KMS-11 (cell line): ENCODE data around the gene CD81.

Experiments used
- H2AFZ ChIP-seq: fragments of 200-600 bp; sonication (generic); 2 replicates; pipeline ENCODE4 v1.6.1; 2016; ENCODE audit warnings: antibody characterized with exemption, mixed run types, low read depth
- H3K27ac ChIP-seq: fragments of 200-600 bp; sonication (generic); 2 replicates; pipeline ENCODE4 v1.6.1; 2016; ENCODE audit warnings: mild to moderate bottlenecking, mixed run types
- H3K27me3 ChIP-seq: fragments of 200-600 bp; sonication (generic); 2 replicates; pipeline ENCODE4 v1.6.1; 2017; ENCODE audit warnings: mild to moderate bottlenecking, low read depth, mixed run types, moderate library complexity; ENCODE audit not compliant: insufficient read depth
- H3K36me3 ChIP-seq: fragments of 200-600 bp; sonication (generic); 2 replicates; pipeline ENCODE4 v1.6.1; 2017; ENCODE audit warnings: mild to moderate bottlenecking, mixed run types; ENCODE audit not compliant: insufficient read depth
- H3K4me1 ChIP-seq: fragments of 200-600 bp; sonication (generic); 2 replicates; pipeline ENCODE4 v1.6.1; 2016; ENCODE audit warnings: mild to moderate bottlenecking, low read depth, mixed run types; ENCODE audit not compliant: poor library complexity, severe bottlenecking
- H3K4me2 ChIP-seq: fragments of 200-600 bp; sonication (generic); 2 replicates; pipeline ENCODE4 v1.7.0; 2016; ENCODE audit warnings: mild to moderate bottlenecking, mixed run types
- H3K4me3 ChIP-seq: fragments of 200-600 bp; sonication (generic); IDR thresholded peaks from 2 replicates; pipeline ENCODE4 v1.6.1; 2017; ENCODE audit warnings: low read depth, low read length, mixed read lengths; ENCODE audit not compliant: insufficient read depth
- H3K79me2 ChIP-seq: fragments of 200-600 bp; sonication (generic); 2 replicates; pipeline ENCODE4 v1.6.1; 2016; ENCODE audit warnings: low read depth, mixed run types; ENCODE audit not compliant: insufficient read depth
- H3K9ac ChIP-seq: fragments of 200-600 bp; sonication (generic); 2 replicates; pipeline ENCODE4 v1.6.1; 2016; ENCODE audit warnings: mild to moderate bottlenecking, mixed run types
- H4K20me1 ChIP-seq: fragments of 200-600 bp; sonication (generic); 2 replicates; pipeline ENCODE4 v1.6.1; 2016; ENCODE audit warnings: mild to moderate bottlenecking, mixed run types; ENCODE audit not compliant: insufficient read depth
- CTCF ChIP-seq: fragments of 200-600 bp; sonication (generic); conservative IDR thresholded peaks from 2 replicates; pipeline ENCODE4 v1.6.1; 2017; ENCODE audit warnings: low read depth, mild to moderate bottlenecking, antibody characterized with exemption, low read length, moderate library complexity, mixed read lengths

The CD81 gene

GRCh38 chr11:2385156-2386151, 8.3 kb downstream of the CD81 start:
- Histone ChIP-seq H3K9ac (peak overlapping the region; percentile 71; the same call in 1 of the 2 replicates), H3K27ac (peak overlapping the region; percentile 94), H3K4me2 (peak overlapping the region; percentile 53), H2AFZ (peak overlapping the region; percentile 62), H3K36me3 (no peaks in the 10 kb centered on the region), H3K79me2 (no peaks in the 10 kb centered on the region), H3K4me3 (no peak overlapping the region), H3K4me1 (peaks cover 53% of the 10 kb centered on the region), H3K27me3 (peaks cover 8% of the 10 kb centered on the region), H4K20me1 (no peaks in the 10 kb centered on the region)
- no peak for TF ChIP-seq CTCF

GRCh38 chr11:2386591-2386990, 9.5 kb downstream of the CD81 start:
- no peak overlapping the region for H3K4me3 ChIP-seq
- H3K79me2 ChIP-seq = no peaks in the 10 kb centered on the region
- peaks cover 53% of the 10 kb centered on the region for H3K4me1 ChIP-seq
- peak overlapping the region; percentile 94 for H3K27ac ChIP-seq
- peak overlapping the region; percentile 71; the same call in 1 of the 2 replicates for H3K9ac ChIP-seq
- TF ChIP-seq CTCF = no peak
- no peaks in the 10 kb centered on the region for H3K27me3 ChIP-seq
- no peaks in the 10 kb centered on the region for H3K36me3 ChIP-seq
- peak overlapping the region; percentile 53 for H3K4me2 ChIP-seq
- peak overlapping the region; percentile 58; the same call in 1 of the 2 replicates for H2AFZ ChIP-seq
- H4K20me1 ChIP-seq = no peaks in the 10 kb centered on the region

GRCh38 chr11:2387266-2387987, 10.3 kb downstream of the CD81 start:
- H4K20me1 ChIP-seq = no peaks in the 10 kb centered on the region
- no peaks in the 10 kb centered on the region for H3K27me3 ChIP-seq
- H3K27ac ChIP-seq = peak overlapping the region; percentile 94
- TF ChIP-seq CTCF = no peak
- H2AFZ ChIP-seq = peak overlapping the region; percentile 58
- H3K4me2 ChIP-seq = peak overlapping the region; percentile 53
- H3K9ac ChIP-seq = peak overlapping the region; percentile 71
- H3K4me3 ChIP-seq = no peak overlapping the region
- H3K4me1 ChIP-seq = peaks cover 53% of the 10 kb centered on the region
- no peaks in the 10 kb centered on the region for H3K36me3 ChIP-seq
- no peaks in the 10 kb centered on the region for H3K79me2 ChIP-seq

- TF ChIP-seq CTCF = no peak
- Histone ChIP-seq H3K79me2 (no peaks in the 10 kb centered on the region), H4K20me1 (no peaks in the 10 kb centered on the region), H3K9ac (no peak overlapping the region; the same call in 1 of the 2 replicates), H3K4me3 (no peak overlapping the region), H2AFZ (no peak overlapping the region), H3K27ac (peak overlapping the region; percentile 94), H3K27me3 (no peaks in the 10 kb centered on the region), H3K36me3 (no peaks in the 10 kb centered on the region), H3K4me2 (peak overlapping the region; percentile 53; the same call in 1 of the 2 replicates), H3K4me1 (peaks cover 53% of the 10 kb centered on the region)
Measured at GRCh38 chr11:2388431-2389376, 11.6 kb downstream of the CD81 start.
